HG03469 (cell line): ENCODE results near the gene LIMK1.
"Not testable (repeated sequence)": the region's sequence is repeated elsewhere in the genome, so short reads cannot be mapped to it uniquely, and the experiment has no call there.

Source experiments
- ATAC-seq: cut with Tn5 transposase; IDR thresholded peaks from one replicate; pipeline ENCODE4 v1.9.1; 2021; ENCODE audit warnings: mild to moderate bottlenecking, moderate library complexity, moderate number of reproducible peaks; ENCODE audit not compliant: unreplicated experiment

Gene LIMK1

DNA sequence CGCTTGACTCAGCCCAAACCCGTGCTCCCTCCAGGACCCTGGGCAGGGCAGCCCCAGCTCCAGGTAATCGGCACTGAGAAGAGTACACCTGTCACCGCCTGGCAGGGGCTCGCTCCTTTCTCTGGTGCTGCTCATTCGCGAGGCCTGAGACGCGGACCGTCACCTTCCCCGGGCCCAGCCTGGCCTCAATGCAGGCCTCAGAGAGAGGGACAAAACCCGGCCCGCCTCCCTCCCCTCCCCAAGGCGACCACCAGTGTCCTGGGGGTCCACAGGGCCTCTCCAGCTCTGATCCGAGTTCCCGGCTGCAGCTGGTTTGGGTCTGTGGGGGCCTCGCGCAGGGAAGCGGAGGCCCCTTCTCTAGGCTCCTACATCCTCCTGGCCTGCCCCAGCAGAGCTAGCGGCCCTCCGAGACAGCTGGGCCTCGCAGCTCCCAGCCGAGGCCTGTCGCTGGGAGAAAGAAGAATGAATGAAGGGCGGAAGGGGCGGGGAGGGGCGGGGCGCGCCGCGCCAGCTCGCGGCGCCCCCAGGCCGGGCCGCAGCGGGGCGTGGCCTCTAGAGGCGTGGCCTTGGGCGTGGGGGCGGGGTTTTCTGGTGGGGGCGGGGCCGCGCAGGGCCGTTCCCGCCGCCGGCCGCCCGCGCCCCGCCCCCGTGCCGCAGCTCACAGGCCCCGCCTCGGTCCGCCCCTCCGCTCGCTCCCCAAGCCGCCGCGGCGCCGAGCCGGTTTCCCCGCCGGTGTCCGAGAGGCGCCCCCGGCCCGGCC, at the start of gene LIMK1:
LIMK1 (plus strand) TSS at position 688 of the 760 bp plus-strand sequence. CDS start 187 bp downstream, outside the sequence.
- no peak for ATAC-seq

- no peak for ATAC-seq
Measured at GRCh38 chr7:74037609-74038008, 46.0 kb upstream of the LIMK1 start.

- ATAC-seq = no peak
Measured at GRCh38 chr7:74038194-74038961, 45.2 kb upstream of the LIMK1 start.

DNA sequence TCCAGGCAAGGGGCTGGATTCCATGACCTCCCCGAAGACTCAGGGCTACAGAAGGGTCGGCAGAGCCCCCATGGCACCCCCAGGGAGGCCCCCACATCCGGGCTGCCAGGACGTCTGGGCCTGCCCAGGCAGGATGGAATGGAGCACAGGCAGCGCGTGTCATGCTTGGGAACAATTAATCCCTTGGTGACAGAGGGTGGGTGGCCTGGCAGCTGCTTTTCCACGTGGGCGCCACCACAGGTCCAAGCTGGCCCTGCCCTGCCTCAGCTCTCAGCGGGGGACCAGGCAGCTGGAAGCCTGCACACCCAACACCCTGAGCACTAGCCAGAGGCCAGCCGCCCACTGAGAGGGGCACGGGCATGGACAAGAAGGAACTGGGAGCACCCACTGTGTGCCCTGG, 44.3 kb upstream of the LIMK1 start:
- ATAC-seq = no peak

GRCh38 chr7:74040101-74040790, 43.4 kb upstream of the LIMK1 start:
- no peak for ATAC-seq

GRCh38 chr7:74040791-74041520, 42.6 kb upstream of the LIMK1 start:
- ATAC-seq = no peak

GRCh38 chr7:74042746-74043522, 40.7 kb upstream of the LIMK1 start:
- no peak for ATAC-seq

GRCh38 chr7:74043523-74043951, 40.1 kb upstream of the LIMK1 start:
- no peak for ATAC-seq

GRCh38 chr7:74044366-74045350, 38.9 kb upstream of the LIMK1 start:
- no peak for ATAC-seq

GRCh38 chr7:74046581-74046980, 37.0 kb upstream of the LIMK1 start:
- not testable (repeated sequence) for ATAC-seq

GRCh38 chr7:74047804-74048380, 35.7 kb upstream of the LIMK1 start:
- no peak for ATAC-seq

- ATAC-seq = no peak
Measured at GRCh38 chr7:74048999-74049599, 34.5 kb upstream of the LIMK1 start.

DNA sequence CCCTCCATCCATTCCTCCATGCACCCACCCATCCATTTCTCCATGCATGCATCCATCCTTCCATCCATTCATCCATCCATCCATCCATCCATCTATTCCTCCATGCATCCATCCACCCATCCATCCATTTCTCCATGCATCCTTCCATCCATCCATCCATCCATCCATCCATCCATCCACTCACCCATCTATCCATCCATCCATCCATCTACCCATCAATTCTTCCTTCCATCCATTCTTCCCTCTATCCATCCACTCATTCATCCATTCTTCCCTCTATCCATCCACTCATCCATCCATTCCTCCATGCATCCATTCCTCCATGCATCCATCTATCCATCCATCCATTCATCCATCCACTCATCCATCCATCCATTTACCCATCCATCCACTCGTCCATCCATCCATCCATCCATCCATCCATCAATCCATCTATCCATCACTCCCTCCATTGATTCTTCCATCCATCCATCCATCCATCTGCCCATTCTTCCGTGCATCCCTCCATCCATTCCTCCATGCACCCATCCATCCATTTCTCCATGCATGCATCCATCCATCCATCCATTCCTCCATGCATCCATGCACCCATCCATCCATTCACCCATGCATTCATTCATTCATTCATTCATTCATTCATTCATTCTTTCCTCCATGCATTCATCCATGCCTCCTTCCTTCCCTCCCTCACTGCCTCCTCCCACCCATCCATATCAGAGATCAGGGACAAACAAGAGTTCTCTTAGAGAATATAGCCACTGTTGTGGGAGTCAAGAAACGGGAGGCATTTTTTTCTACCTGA, 33.4 kb upstream of the LIMK1 start:
- no peak for ATAC-seq

GRCh38 chr7:74051193-74051592, 32.4 kb upstream of the LIMK1 start:
- no peak for ATAC-seq

- ATAC-seq = no peak
Measured at GRCh38 chr7:74051629-74052410, 31.8 kb upstream of the LIMK1 start.

GRCh38 chr7:74052628-74053027, 31.0 kb upstream of the LIMK1 start:
- no peak for ATAC-seq
